GM19035 (cell line): ENCODE results near the gene PTRH1.

ENCODE experiments used
- ATAC-seq: cut with Tn5 transposase; IDR thresholded peaks from one replicate; pipeline ENCODE4 v1.9.1; 2021; ENCODE audit not compliant: unreplicated experiment

Gene PTRH1

GRCh38 chr9:127667127-127667844, 48.2 kb downstream of the PTRH1 start:
- ATAC-seq: no peak

- ATAC-seq: no peak
These were observed 50.6 kb downstream of the PTRH1 start for GRCh38 chr9:127664678-127665507.

GRCh38 chr9:127664324-127664677, 51.2 kb downstream of the PTRH1 start:
- ATAC-seq: no peak
